Measurements from ENCODE around the gene SETBP1.
A peak's percentile ranks its signal among the peaks of the same experiment; 100 is the strongest.

Gene SETBP1

GRCh38 chr18:44725300-44726058 lies 44.8 kb downstream of the SETBP1 start:
- Mint-ChIP-seq H3K9me3 (no peaks in the 10 kb centered on the region), H3K36me3 (ENCODE audit: low read depth) (peaks cover 17% of the 10 kb centered on the region), H3K4me3 (no peak overlapping the region), H3K4me1 (peaks cover 63% of the 10 kb centered on the region), H3K27me3 (ENCODE audit: low read depth, poor library complexity) (no peaks in the 10 kb centered on the region), H3K27ac (no peak overlapping the region)
- no peak for DNase-seq
- TF ChIP-seq CTCF (IDR thresholded peaks at IDR 0.05): no peak

- DNase-seq: no peak
- Mint-ChIP-seq H3K27ac (no peak overlapping the region), H3K27me3 (ENCODE audit: low read depth, poor library complexity) (no peaks in the 10 kb centered on the region), H3K4me1 (peaks cover 63% of the 10 kb centered on the region), H3K36me3 (ENCODE audit: low read depth) (peaks cover 22% of the 10 kb centered on the region), H3K9me3 (no peaks in the 10 kb centered on the region), H3K4me3 (no peak overlapping the region)
- TF ChIP-seq CTCF (IDR thresholded peaks at IDR 0.05): no peak
Measured at GRCh38 chr18:44726059-44726421, 45.4 kb downstream of the SETBP1 start.

- H3K36me3 Mint-ChIP-seq (ENCODE audit: low read depth): peaks cover 30% of the 10 kb centered on the region
- TF ChIP-seq CTCF (IDR thresholded peaks at IDR 0.05): no peak
- no peak for DNase-seq
- H3K27ac Mint-ChIP-seq: no peak overlapping the region
- H3K4me1 Mint-ChIP-seq: peaks cover 66% of the 10 kb centered on the region
- no peak overlapping the region for H3K4me3 Mint-ChIP-seq
- no peaks in the 10 kb centered on the region for H3K27me3 Mint-ChIP-seq (ENCODE audit: low read depth, poor library complexity)
- no peaks in the 10 kb centered on the region for H3K9me3 Mint-ChIP-seq
Measured at GRCh38 chr18:44727291-44727690, 46.6 kb downstream of the SETBP1 start.

DNA sequence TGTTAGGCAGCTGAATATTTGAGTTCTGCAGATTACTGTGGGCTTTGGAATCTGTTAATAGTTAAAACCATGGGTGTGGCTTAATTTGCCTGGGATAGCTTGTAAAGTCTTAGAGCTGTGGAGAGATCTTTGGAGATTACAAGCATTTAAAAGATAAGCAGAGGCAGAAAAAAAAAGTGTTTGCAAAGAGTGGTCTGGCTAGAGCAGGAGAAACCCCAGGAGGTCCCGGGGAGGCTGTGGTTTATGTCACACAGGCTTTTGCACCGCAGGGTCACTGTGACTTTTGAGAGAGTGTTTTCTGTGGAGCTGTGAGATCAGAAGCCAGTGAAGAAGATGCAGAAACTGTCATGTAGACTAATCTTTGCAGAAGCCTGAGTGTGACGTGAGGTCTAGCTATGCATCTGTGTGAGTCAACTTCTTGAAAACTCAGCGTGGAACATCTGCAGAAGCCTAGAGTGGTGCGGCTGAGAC lies 49.0 kb downstream of the SETBP1 start:
- TF ChIP-seq CTCF (IDR thresholded peaks at IDR 0.05): no peak
- H3K9me3 Mint-ChIP-seq: no peaks in the 10 kb centered on the region
- no peaks in the 10 kb centered on the region for H3K27me3 Mint-ChIP-seq (ENCODE audit: low read depth, poor library complexity)
- no peak overlapping the region for H3K27ac Mint-ChIP-seq
- peaks cover 66% of the 10 kb centered on the region for H3K4me1 Mint-ChIP-seq
- DNase-seq: no peak
- no peak overlapping the region for H3K4me3 Mint-ChIP-seq
- peaks cover 30% of the 10 kb centered on the region for H3K36me3 Mint-ChIP-seq (ENCODE audit: low read depth)

DNA sequence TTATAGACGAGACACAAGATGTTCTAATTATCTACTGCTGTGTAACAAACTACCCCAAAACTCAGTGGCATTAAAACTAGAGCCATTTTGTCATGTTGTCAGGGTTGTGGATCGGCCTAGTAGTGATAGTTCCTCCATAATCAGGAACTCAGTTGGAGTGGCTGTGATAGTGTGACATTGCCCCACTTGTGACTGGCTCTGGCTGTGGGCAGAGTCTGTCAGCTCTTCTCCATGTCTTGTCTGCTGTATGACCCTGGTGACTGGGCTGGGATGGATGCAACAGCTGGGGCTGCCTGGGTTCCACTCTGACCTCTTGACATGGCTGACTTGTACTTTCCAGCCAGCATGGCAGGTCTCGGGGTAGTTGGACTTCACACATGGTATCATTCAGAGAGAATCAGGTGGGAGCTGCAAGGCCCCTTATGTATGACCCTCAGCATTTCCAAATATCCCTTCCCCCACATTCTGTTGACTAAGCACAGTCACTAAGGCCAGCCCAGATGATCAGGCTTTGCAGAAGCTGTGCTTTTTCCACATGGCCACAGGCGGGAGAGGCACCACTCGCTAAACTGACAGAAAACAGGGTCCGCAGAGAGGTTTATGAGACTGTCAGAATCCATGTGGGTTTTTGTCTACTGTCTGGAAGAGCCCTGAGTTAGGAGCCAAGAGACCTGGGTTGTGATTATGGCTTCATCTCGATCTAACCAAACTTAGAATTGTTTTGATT lies 50.3 kb downstream of the SETBP1 start:
- TF ChIP-seq CTCF (IDR thresholded peaks at IDR 0.05): no peak
- Mint-ChIP-seq H3K27ac (peak overlapping the region; percentile 13), H3K4me1 (peaks cover 54% of the 10 kb centered on the region), H3K4me3 (no peak overlapping the region), H3K9me3 (no peaks in the 10 kb centered on the region), H3K36me3 (ENCODE audit: low read depth) (peaks cover 39% of the 10 kb centered on the region), H3K27me3 (ENCODE audit: low read depth, poor library complexity) (no peaks in the 10 kb centered on the region)
- DNase-seq: no peak

All from nephron progenitor cell (in vitro differentiated cells).